Astrocyte (in vitro differentiated cells and primary cell): ENCODE results near the gene SCTR. TPM values are rescaled to one million over a fixed set of nuclear protein-coding genes. Genes with fewer than 3 reads are reported as not detected.

Experiments used
- DNase-seq: peaks from one replicate; pipeline ENCODE4 v3.0.0-alpha.2; 2010; ENCODE audit warnings: low read depth
- FAIRE-seq: peaks from 2 replicates; lab custom pipeline; 2011; peaks lifted over from hg19 to GRCh38; lab: Jason Lieb, UNC
- H2AFZ ChIP-seq: 2 replicates; pipeline ENCODE4 v1.6.0; 2012; ENCODE audit warnings: low read depth, low read length, inconsistent platforms
- H3K27ac ChIP-seq: 2 replicates; pipeline ENCODE4 v1.5.1; 2011; ENCODE audit warnings: low read depth, low read length, inconsistent platforms
- H3K27me3 ChIP-seq: 2 replicates; pipeline ENCODE4 v1.6.0; 2011; ENCODE audit warnings: low read length, inconsistent platforms; ENCODE audit not compliant: insufficient read depth
- H3K36me3 ChIP-seq: 2 replicates; pipeline ENCODE4 v1.5.1; 2011; ENCODE audit warnings: low read length, inconsistent platforms; ENCODE audit not compliant: insufficient read depth
- H3K4me1 ChIP-seq: 2 replicates; pipeline ENCODE4 v1.5.1; 2011; ENCODE audit warnings: low read length, inconsistent platforms; ENCODE audit not compliant: insufficient read depth
- H3K4me2 ChIP-seq: 2 replicates; pipeline ENCODE4 v1.6.0; 2012; ENCODE audit warnings: low read length, inconsistent platforms
- H3K4me3 ChIP-seq: 2 replicates; pipeline ENCODE4 v1.5.1; 2011; ENCODE audit warnings: low read depth, mild to moderate bottlenecking, low read length, inconsistent platforms; ENCODE audit not compliant: insufficient read depth
- H3K79me2 ChIP-seq: 2 replicates; pipeline ENCODE4 v1.6.0; 2012; ENCODE audit warnings: mild to moderate bottlenecking, low read length, inconsistent platforms; ENCODE audit not compliant: insufficient read depth
- H3K9ac ChIP-seq: 2 replicates; pipeline ENCODE4 v1.6.0; 2012; ENCODE audit warnings: mild to moderate bottlenecking, low read length, inconsistent platforms
- H3K9me3 ChIP-seq: 2 replicates; pipeline ENCODE4 v1.5.1; 2012; ENCODE audit warnings: low read depth, mild to moderate bottlenecking, low read length, inconsistent platforms; ENCODE audit not compliant: insufficient read depth
- H4K20me1 ChIP-seq: 2 replicates; pipeline ENCODE4 v1.6.0; 2012; ENCODE audit warnings: low read length, inconsistent platforms; ENCODE audit not compliant: insufficient read depth
- H3K27ac Mint-ChIP-seq: one replicate; pipeline ENCODE4 v1.8.0; 2021; ENCODE audit warnings: mild to moderate bottlenecking, mixed read lengths; ENCODE audit not compliant: unreplicated experiment
- H3K27me3 Mint-ChIP-seq: one replicate; pipeline ENCODE4 v1.8.0; 2021; ENCODE audit warnings: low read depth, mixed read lengths; ENCODE audit not compliant: unreplicated experiment
- H3K36me3 Mint-ChIP-seq: one replicate; pipeline ENCODE4 v1.8.0; 2021; ENCODE audit warnings: low read depth, mixed read lengths; ENCODE audit not compliant: unreplicated experiment
- H3K4me1 Mint-ChIP-seq: one replicate; pipeline ENCODE4 v1.8.0; 2021; ENCODE audit warnings: low read depth, mixed read lengths; ENCODE audit not compliant: unreplicated experiment
- H3K4me3 Mint-ChIP-seq: one replicate; pipeline ENCODE4 v1.8.0; 2021; ENCODE audit warnings: mild to moderate bottlenecking, moderate library complexity, mixed read lengths; ENCODE audit not compliant: unreplicated experiment
- H3K9me3 Mint-ChIP-seq: one replicate; pipeline ENCODE4 v1.8.0; 2021; ENCODE audit warnings: mild to moderate bottlenecking, mixed read lengths; ENCODE audit not compliant: unreplicated experiment
- CTCF ChIP-seq: IDR thresholded peaks from 2 replicates; pipeline ENCODE4 v1.5.1; 2011; ENCODE audit warnings: low read depth, mild to moderate bottlenecking, inconsistent platforms, low read length, moderate library complexity; ENCODE audit not compliant: insufficient read depth
- EZH2 ChIP-seq: IDR thresholded peaks from 2 replicates; pipeline ENCODE4 v1.6.1; 2012; ENCODE audit warnings: mild to moderate bottlenecking, low read length, inconsistent platforms; ENCODE audit not compliant: insufficient read depth
- total RNA-seq: library from RNA; stranded (reverse); gene quantifications from 2 replicates; pipeline ENCODE4 v1.2.1, GENCODE V29; 2021

SCTR gene
- total RNA-seq, 1 donor from 2014 or later: not detected

- no peak overlapping the region for H3K9ac ChIP-seq
- no peak overlapping the region for H3K4me2 ChIP-seq
- H4K20me1 ChIP-seq: peaks cover 2% of the 10 kb centered on the region
- H2AFZ ChIP-seq: no peak overlapping the region
- no peak overlapping the region for H3K4me3 ChIP-seq
- H3K27me3 ChIP-seq: peaks cover 2% of the 10 kb centered on the region
- peaks cover 54% of the 10 kb centered on the region for H3K27me3 Mint-ChIP-seq
- H3K36me3 ChIP-seq: no peaks in the 10 kb centered on the region
- H3K79me2 ChIP-seq: no peaks in the 10 kb centered on the region
- H3K4me1 Mint-ChIP-seq: no peaks in the 10 kb centered on the region
- H3K4me3 Mint-ChIP-seq: no peak overlapping the region
- no peaks in the 10 kb centered on the region for H3K4me1 ChIP-seq
- FAIRE-seq: no peak
- no peak for DNase-seq
- no peak overlapping the region for H3K27ac Mint-ChIP-seq
- H3K36me3 Mint-ChIP-seq: peaks cover 4% of the 10 kb centered on the region
- no peak overlapping the region for H3K27ac ChIP-seq
- H3K9me3 ChIP-seq: no peaks in the 10 kb centered on the region
- H3K9me3 Mint-ChIP-seq: peaks cover 3% of the 10 kb centered on the region
- TF ChIP-seq EZH2: no peak
- no peak for TF ChIP-seq CTCF
Measured at GRCh38 chr2:119438128-119438656, 86.1 kb downstream of the SCTR start.

GRCh38 chr2:119436993-119437772, 87.1 kb downstream of the SCTR start:
- no peak overlapping the region for H3K27ac ChIP-seq
- Mint-ChIP-seq H3K9me3 (peaks cover 6% of the 10 kb centered on the region), H3K27me3 (peaks cover 63% of the 10 kb centered on the region), H3K4me3 (no peak overlapping the region), H3K36me3 (peaks cover 4% of the 10 kb centered on the region), H3K27ac (no peak overlapping the region), H3K4me1 (no peaks in the 10 kb centered on the region)
- H3K4me1 ChIP-seq: peaks cover 6% of the 10 kb centered on the region
- peaks cover 7% of the 10 kb centered on the region for H4K20me1 ChIP-seq
- H3K9ac ChIP-seq: no peak overlapping the region
- DNase-seq (no peak), FAIRE-seq (no peak)
- H2AFZ ChIP-seq: no peak overlapping the region
- no peaks in the 10 kb centered on the region for H3K79me2 ChIP-seq
- H3K4me3 ChIP-seq: no peak overlapping the region
- no peaks in the 10 kb centered on the region for H3K9me3 ChIP-seq
- no peaks in the 10 kb centered on the region for H3K36me3 ChIP-seq
- H3K27me3 ChIP-seq: peaks cover 2% of the 10 kb centered on the region
- no peak for TF ChIP-seq CTCF
- TF ChIP-seq EZH2: no peak
- no peak overlapping the region for H3K4me2 ChIP-seq

- Histone ChIP-seq H3K36me3 (no peaks in the 10 kb centered on the region), H2AFZ (no peak overlapping the region), H3K9ac (no peak overlapping the region), H4K20me1 (peaks cover 7% of the 10 kb centered on the region), H3K4me3 (no peak overlapping the region), H3K9me3 (no peaks in the 10 kb centered on the region), H3K79me2 (no peaks in the 10 kb centered on the region), H3K27ac (no peak overlapping the region), H3K27me3 (peaks cover 2% of the 10 kb centered on the region), H3K4me1 (peaks cover 13% of the 10 kb centered on the region), H3K4me2 (no peak overlapping the region)
- Mint-ChIP-seq H3K36me3 (peaks cover 4% of the 10 kb centered on the region), H3K4me3 (no peak overlapping the region), H3K9me3 (peaks cover 8% of the 10 kb centered on the region), H3K4me1 (no peaks in the 10 kb centered on the region), H3K27ac (no peak overlapping the region), H3K27me3 (peaks cover 60% of the 10 kb centered on the region)
- TF ChIP-seq EZH2 (no peak), CTCF (no peak)
- DNase-seq: no peak
- FAIRE-seq: no peak
Measured at GRCh38 chr2:119435953-119436297, 88.4 kb downstream of the SCTR start.
